Measurements from ENCODE around the gene FAM110D.

The FAM110D gene

DNA sequence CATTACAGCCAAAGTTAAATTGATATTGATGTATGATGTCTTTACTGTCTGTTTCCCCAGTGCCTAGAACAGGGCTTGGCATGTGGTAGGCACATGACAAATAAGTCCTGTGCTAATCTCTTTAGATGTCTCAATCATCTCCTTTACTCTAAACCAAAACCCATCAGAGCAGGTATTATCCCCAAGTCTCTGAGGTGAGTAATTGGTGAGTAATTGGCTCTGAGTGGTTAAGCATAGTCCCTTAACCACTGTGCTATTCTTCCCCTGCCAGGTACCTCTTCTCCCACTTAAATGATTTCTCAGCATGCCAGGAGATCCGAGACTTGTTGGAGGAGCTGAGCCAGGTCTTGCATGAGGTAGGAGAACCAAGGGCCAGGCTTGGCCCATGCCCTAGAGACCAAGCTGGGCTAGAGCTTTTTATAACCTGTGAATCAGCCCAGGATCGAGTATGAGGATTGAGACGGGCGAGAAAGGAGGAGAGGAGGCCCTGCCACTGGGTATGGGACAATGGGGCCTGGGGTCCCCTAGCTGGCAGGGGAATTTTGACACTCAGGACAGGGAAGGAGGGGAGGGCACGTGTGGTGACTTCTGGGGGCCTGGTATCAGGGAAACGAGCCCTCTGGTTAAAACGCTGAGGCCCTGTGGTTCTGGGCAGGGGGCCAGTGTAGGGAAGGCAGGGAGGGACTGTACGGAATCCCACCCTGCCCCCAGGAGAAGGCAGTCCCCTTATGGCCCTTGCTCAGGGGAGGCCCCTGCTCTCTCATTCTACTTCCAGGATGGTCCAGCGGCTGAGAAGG lies 22.9 kb downstream of the FAM110D start:
- no peak for DNase-seq (ENCODE audit: insufficient read length, low spot score)
- no peak for FAIRE-seq

- DNase-seq (ENCODE audit: insufficient read length, low spot score) (no peak), FAIRE-seq (no peak)
These were observed 23.5 kb downstream of the FAM110D start for GRCh38 chr1:26182383-26182696.

- no peak for DNase-seq (ENCODE audit: insufficient read length, low spot score)
- no peak for FAIRE-seq
These were observed 25.2 kb downstream of the FAM110D start for GRCh38 chr1:26184086-26184485.

DNA sequence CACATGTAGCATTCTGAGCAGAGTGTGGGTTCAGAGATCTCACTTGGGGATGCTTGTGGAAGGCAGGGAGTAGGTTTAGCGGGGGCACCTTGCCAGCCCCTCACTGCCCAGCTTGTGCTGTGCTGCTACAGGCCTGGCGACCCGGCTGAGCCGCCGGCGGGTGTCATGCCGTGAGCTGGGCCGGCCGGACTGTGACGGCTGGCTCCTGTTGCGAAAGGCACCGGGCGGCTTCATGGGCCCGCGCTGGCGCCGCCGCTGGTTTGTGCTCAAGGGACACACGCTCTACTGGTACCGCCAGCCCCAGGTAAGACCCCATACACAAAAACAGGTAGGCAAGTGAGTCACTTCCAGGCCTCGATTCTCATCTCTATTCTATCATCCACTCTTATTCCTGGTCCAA lies 26.0 kb downstream of the FAM110D start:
- DNase-seq (ENCODE audit: insufficient read length, low spot score), result no peak

GRCh38 chr1:26187882-26188281 lies 29.0 kb downstream of the FAM110D start:
- DNase-seq (ENCODE audit: insufficient read length, low spot score) (no peak), FAIRE-seq (no peak)

More for the DNA sequence above, 26.0 kb downstream of the FAM110D start:
- no peak for FAIRE-seq

DNA sequence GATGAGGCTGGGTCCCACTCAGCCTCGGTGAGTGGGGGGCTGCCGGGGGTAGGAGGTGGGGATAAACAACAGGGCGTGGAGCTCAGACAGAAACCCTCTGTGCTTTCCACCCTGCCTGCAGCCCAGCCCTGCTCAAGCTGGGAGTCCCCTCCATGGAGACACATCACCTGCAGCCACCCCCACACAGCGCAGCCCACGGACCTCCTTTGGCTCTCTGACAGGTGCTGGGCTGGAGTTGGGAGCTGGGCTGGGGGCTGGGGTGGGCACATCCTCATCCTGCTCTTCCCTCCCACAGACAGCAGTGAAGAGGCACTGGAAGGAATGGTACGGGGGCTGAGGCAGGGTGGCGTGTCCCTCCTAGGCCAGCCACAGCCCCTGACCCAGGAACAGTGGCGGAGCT lies 29.6 kb downstream of the FAM110D start:
- DNase-seq (ENCODE audit: insufficient read length, low spot score), result no peak
- no peak for FAIRE-seq

- FAIRE-seq (no peak), DNase-seq (ENCODE audit: insufficient read length, low spot score) (no peak)
These were observed 30.5 kb downstream of the FAM110D start for GRCh38 chr1:26189331-26189730.

GRCh38 chr1:26189751-26190275 lies 30.9 kb downstream of the FAM110D start:
- no peak for FAIRE-seq
- no peak for DNase-seq (ENCODE audit: insufficient read length, low spot score)

DNA sequence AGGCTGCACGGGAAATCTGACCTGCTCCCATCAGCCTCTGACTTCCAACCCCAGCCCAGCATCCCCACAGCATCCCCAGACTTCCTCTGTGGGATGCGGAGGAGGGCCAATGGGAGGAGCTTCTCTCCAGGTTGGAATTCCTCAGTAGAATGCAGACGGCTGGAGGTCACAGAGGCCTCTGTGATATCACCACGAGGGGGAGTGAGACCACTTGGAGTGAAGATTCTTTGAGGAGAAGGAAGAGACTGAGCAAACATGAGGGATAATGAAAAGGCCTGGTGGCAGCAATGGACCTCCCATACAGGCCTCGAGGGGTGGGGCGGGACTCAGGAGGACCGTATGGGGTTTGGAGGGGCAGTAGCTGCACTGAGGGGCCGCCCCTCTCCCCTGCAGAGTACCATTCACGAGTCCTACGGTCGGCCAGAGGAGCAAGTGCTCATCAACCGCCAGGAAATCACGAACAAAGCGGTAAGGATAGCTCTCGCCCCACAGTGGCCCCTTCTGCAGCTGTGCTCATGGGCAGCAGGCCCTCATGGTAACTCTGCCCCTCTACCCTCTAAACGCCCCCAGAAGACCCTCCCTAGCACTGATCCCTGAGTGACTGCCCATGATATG lies 31.6 kb downstream of the FAM110D start, which contains the start of gene CATSPER4:
Gene CATSPER4, plus strand, starts transcription at position 230 of the 615 bp plus-strand sequence. Its CDS starts 26 bp downstream, at position 256.
- no peak for DNase-seq (ENCODE audit: insufficient read length, low spot score)
- FAIRE-seq, result no peak

DNA sequence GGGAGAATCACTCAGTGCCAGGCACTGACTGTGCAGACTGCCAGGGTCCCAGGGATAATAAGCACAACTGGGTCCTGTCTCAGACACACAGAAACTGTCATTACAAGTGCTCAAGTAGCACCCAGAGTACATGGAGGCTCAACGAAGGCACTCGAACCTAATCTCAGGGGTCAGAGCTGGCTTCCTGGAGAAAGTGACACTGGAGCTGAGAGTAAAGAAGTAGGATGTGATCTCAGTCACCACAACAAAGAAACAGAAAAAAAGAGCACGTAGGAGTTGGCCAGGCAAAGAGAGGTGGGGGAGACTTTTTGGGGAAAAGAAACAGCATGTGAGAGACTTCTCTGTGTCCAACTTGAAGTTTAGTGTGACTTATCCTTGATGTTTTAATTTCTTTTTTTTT lies 32.9 kb downstream of the FAM110D start:
- no peak for DNase-seq (ENCODE audit: insufficient read length, low spot score)
- FAIRE-seq, result no peak

DNA sequence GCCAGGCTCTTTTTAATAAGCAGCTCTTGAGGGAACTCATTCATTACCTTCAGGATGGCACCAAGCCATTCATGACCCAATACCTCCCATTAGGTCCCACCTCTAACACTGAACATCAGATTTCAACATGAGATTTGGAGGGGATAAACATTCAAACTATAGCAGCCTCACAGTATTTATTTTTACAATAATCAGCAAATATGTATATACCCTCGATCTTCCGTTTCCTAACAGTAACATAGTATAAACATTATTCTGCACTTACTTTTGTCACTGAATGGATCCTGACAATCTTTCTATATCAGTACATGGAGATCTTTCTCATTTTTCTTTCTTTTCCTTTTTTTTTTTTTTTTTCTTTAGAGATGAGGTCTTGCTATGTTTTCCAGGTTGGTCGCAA lies 36.9 kb downstream of the FAM110D start:
- DNase-seq (ENCODE audit: insufficient read length, low spot score), result no peak
- FAIRE-seq, result no peak

DNA sequence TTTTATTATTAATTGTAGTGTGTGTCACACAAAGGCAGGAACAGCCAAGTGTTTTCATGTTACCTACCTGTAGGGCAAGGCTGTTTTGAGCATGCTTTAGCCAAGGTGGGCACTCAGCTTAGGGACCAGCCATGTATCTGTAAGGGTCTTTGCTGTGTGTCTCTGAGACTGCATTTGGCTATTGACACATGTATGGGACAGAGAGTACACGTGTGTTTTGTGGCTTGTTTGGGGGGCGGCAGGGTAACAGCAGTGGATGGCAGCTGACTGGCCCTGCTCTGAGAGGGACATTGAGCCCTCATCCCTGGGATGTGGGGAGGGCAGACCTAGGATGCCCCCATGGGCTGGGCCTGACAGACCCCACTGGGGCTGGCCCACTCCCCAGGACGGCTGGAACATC lies 38.4 kb downstream of the FAM110D start:
- DNase-seq (ENCODE audit: insufficient read length, low spot score) (no peak), FAIRE-seq (no peak)

DNA sequence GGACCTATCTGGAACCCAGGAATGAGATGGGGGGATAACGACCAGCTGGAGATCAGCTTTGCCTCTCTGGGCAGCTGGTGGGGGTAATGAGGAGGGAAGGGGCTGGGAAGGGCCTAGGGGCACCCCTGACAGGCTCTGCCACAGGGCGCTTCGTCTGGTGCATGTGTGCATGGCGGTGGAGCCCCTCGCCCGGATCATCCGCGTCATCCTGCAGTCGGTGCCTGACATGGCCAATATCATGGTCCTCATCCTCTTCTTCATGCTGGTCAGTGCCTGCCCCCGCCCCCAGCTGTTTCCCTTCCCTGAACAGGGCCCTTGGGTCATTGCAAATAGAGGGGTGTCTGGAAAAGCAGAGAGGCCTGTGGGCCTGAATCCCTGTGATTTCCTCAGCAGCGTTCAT lies 38.9 kb downstream of the FAM110D start:
- FAIRE-seq (no peak), DNase-seq (ENCODE audit: insufficient read length, low spot score) (no peak)

- FAIRE-seq, result no peak
- DNase-seq (ENCODE audit: insufficient read length, low spot score), result no peak
These were observed 41.5 kb downstream of the FAM110D start for GRCh38 chr1:26200413-26200812.

DNA sequence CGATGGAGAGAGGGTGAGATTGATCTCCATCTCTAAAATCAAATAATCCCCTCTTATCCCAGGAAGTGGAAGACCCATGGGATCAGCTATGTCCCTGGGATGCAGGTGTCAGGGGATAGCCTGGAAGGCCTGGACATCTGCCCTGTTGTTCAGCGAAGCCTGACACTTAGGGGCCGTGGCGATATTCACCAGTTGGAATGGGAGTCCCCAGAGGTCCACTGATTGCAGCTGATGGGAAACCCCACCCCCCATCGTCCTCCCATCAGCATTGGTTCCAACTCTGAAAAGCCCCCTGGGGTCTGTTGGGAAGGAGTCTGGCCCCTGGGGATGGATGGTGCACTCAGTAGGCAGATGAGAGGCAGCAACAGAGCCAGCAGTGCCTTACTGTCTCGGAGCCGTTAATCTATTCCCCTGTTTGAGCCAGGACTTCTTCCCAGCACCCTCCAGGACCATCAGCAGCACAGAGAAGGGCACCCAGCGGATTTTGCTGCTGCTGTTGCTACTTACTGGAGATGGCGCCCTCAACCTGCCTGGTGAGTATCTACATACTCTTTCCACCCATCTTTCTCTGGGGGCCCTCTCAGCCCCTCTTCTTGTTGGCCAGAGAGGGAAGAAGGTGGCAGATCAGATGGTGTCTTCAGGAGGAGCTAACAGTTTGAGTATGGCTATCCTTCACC lies 44.9 kb downstream of the FAM110D start:
- no peak for DNase-seq (ENCODE audit: insufficient read length, low spot score)
- FAIRE-seq, result no peak

DNA sequence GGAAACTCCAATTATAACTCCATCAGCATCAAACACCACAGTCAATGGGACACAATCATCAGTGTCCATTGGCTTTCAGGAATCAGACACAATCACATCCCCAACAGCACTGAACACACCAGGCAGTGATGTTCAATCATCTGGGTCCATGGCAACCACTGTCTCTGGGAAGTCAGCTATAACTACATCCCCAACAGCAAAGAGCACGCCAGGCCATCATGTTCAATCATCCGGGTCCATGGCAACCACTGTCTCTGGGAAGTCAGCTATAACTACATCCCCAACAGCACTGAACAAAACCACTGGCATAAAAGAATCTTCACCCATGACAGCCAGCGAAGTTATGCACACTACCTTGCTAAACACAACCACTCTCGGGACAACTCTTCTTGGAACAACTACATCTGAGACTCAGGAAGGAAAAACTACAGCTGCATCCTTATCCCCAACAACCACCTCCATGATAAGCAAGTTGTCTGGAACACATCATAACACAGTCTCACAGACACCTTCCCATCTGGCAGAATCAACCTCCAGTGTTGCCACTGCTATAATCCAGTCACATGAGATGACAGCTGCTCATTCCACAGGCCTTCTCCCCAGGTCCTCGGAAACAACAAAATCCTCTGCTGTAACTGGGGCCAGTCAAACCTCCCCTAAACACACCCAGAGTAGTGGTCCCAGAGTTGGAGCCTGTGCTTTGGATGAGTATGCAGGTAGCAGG lies 51.4 kb downstream of the FAM110D start:
- no peak for DNase-seq (ENCODE audit: insufficient read length, low spot score)
- no peak for FAIRE-seq

- no peak for DNase-seq (ENCODE audit: insufficient read length, low spot score)
- no peak for FAIRE-seq
These were observed 53.8 kb downstream of the FAM110D start for GRCh38 chr1:26212726-26213125.

DNA sequence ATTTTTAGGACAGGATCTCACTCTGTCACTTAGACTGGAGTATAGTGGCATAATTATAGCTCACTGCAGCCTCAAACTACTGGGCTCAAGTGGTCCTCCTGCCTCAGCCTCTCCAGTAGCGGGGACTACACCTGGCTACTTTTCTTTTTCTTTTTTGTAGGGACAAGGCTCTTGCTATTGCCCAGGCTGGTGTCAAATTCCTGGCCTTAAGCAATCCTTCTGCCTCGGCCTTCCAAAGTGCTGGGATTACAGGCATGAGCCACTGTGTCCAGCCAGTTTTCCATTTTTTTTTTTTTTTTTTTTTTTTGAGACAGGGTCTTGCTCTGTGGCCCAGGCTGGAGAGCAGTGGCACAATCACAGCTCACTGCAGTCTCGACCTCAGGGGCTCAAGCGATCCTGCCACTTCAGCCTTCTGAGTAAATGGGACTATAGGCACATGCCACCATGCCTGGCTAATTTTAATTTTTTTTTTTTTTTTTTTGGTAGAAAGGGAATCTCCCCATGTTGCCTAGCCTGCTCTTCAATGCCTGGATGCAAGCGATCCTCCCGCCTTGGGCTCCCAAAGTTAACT lies 54.5 kb downstream of the FAM110D start:
- no peak for FAIRE-seq
- DNase-seq (ENCODE audit: insufficient read length, low spot score), result no peak
